GM12865 (cell line): ENCODE data around the gene NUBP1.
"Not testable (repeated sequence)": the region's sequence is repeated elsewhere in the genome, so short reads cannot be mapped to it uniquely, and the experiment has no call there.

Source experiments
- DNase-seq: peaks from one replicate; pipeline ENCODE4 v3.0.0; 2010; ENCODE audit warnings: low read depth
- H3K4me3 ChIP-seq: 2 replicates; pipeline ENCODE4 v1.5.1; 2011; ENCODE audit warnings: mild to moderate bottlenecking, low read depth, low read length, control low read depth
- CTCF ChIP-seq: IDR thresholded peaks from 2 replicates; pipeline ENCODE4 v1.5.1; 2011; ENCODE audit warnings: low read length, control low read depth, low read depth, inconsistent platforms; ENCODE audit not compliant: insufficient read depth; ENCODE audit errors: missing control alignments

NUBP1 gene

GRCh38 chr16:10740845-10741208, 2.8 kb upstream of the NUBP1 start:
- DNase-seq = peak; percentile 51
- no peak for TF ChIP-seq CTCF
- H3K4me3 ChIP-seq = no peak overlapping the region

- not testable (repeated sequence) for H3K4me3 ChIP-seq, DNase-seq
Observed at GRCh38 chr16:10741249-10741648, 2.4 kb upstream of the NUBP1 start.

- DNase-seq = no peak
- TF ChIP-seq CTCF = no peak
- no peak overlapping the region for H3K4me3 ChIP-seq
Observed at GRCh38 chr16:10741844-10742243, 1.8 kb upstream of the NUBP1 start.

GRCh38 chr16:10743227-10743609, 424 bp upstream of the NUBP1 start:
- H3K4me3 ChIP-seq = peak overlapping the region; percentile 84
- TF ChIP-seq CTCF = no peak
- DNase-seq = no peak

GRCh38 chr16:10744370-10745030, 858 bp downstream of the NUBP1 start:
- no peak for DNase-seq
- H3K4me3 ChIP-seq = peak overlapping the region; percentile 77
- TF ChIP-seq CTCF = no peak

- H3K4me3 ChIP-seq = no peak overlapping the region
- DNase-seq = no peak
- TF ChIP-seq CTCF = no peak
Observed at GRCh38 chr16:10745841-10746240, 2.2 kb downstream of the NUBP1 start.

GRCh38 chr16:10750793-10751192, 7.2 kb downstream of the NUBP1 start:
- no peak for TF ChIP-seq CTCF
- DNase-seq = no peak

More at GRCh38 chr16:10750793-10751192, 7.2 kb downstream of the NUBP1 start:
- no peak overlapping the region for H3K4me3 ChIP-seq
